Measurements from ENCODE around the gene IKBKE.

Gene IKBKE

DNA sequence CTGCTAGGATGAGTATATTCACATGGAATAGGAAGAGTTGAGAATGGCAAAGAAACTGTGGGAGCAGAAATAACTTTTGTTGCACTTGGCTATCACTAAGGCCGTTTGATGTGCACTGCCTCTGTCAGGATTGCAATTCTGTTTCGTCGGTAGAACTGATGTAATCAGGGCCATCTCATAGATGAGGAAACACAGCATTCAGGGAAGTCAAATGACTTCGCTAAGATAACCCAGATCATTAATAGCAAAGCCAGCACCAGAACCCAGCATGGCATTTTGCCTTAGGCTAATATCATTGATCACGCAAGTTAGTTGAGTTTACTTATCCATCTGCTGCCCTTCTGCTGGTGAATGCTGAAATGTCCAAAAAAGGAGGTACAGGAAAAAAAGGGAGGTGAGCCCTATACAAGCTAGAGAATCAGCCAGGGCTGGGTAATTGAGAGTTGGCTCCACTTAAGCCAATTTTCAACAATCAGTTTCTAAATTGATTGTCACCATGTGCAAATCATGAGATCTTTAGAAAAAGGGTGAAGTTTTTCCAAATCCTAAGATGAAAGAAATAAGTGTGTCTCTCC, 44.6 kb downstream of the IKBKE start:
- DNase-seq = no peak

GRCh38 chr1:206516728-206516990, 46.4 kb downstream of the IKBKE start:
- no peak for DNase-seq

DNA sequence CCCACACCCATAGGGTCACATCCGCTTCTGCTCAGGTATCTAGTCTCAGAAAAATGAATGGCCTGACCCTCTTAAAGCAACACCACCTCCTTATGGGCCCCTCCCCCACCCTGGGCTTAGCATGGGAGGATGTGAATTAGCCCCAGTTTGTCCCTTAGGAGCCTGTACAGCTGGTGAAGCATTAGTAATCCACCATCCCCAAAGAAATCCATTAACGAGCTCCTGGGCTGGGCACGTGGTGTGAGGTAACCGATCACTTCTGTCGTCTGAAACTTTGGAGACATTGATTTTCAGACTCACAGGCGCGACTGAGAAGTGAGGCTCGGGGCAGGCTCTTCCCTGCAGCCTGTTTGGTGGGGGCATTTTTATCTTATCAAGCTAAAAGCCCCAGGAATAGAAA, 47.5 kb downstream of the IKBKE start:
- no peak for DNase-seq

- no peak for DNase-seq
Observed at GRCh38 chr1:206518206-206518605, 47.9 kb downstream of the IKBKE start.

DNA sequence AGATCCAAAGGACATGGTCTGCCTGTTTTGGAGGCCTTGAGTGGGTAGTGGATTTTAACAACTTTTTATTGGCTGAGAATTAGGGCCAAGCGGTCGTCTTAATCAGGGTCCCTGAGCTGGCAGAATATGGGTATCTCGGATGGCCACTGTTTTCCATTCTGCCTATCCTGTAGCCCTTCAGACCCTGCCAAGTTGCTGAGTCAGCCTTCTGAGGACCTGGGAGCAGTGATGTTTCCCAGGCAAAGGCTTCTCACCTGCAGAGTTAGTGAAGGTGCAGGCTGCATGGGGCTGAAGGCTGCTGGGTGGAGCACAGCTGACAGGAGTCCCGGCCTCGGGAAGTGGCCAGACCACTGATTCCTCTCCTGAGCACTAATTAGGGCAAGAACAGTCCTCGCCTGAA, 48.5 kb downstream of the IKBKE start:
- DNase-seq = no peak

DNA sequence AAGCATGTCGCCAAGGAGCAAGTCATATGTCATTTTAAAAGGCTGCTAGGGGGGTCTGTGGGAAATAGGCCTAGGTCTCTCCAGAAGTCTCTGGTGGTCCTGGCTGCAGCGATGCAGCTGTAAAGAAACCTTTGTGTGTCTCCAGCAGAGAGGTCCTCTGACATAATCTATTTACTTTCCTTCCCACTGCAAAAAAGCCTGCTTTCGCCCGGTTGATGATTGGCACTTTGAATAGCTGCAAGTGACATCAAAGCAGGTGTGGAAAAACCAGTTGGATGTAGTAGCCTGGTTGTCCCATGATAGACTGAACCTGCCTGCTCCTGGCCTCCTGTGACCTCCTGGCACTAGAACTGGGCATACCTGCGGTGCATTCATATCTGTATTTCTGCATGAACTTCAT, 50.9 kb downstream of the IKBKE start:
- no peak for DNase-seq

GRCh38 chr1:206521694-206522402, 51.6 kb downstream of the IKBKE start:
- no peak for DNase-seq

DNA sequence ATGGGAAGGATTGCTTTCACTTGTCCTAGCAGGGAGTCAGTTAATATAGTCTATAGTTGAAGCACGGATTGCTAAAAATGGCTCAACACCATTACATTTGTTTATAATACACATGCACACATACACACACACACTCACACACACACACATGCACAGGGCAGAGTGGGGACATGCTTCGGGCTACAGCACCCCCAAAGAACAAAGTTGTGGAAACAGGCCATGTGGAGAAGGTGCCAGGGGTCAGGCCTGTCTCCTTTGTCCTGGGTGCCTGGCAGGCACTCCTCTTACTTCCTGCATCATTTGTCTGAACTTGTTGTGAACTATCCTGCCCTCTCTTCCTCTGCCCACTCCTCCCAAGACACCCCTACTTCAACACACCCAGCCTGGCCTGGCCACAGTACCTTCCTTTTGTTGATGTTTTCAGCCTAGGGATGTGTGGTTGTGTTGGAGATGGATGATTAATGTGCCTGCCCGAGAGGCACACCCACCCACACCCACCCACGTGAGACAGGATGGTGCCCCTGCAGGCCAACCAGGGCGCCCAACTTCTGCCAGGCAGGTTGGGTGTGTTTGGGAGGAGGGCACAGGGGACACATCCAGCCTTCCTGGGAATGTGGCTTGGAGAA, 54.6 kb downstream of the IKBKE start:
- DNase-seq = peak in 1 of 2 experiments; percentile 8

- no peak for DNase-seq
Observed at GRCh38 chr1:206526064-206526911, 56.0 kb downstream of the IKBKE start.

GRCh38 chr1:206529425-206529824, 59.1 kb downstream of the IKBKE start:
- no peak for DNase-seq

DNA sequence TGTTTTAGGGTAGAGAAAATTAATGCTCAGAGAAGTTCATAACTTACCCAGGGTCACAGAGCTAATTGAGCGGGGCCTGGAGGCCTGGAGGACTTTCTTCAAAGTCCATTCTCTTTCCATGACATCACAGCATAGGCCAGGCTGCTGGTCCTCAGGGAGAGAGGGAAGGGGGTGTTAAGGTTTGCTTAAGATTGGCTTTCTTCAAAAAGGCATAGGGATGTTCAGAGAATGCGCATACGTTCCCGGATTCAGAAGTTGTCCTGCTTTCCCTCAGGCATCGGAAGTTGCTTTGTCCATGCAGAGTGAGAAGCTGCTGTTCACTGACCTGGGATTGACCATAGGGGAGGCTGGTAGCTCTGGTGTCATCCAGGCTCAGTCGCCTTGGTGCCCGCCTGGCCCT, 62.1 kb downstream of the IKBKE start:
- DNase-seq = no peak

DNA sequence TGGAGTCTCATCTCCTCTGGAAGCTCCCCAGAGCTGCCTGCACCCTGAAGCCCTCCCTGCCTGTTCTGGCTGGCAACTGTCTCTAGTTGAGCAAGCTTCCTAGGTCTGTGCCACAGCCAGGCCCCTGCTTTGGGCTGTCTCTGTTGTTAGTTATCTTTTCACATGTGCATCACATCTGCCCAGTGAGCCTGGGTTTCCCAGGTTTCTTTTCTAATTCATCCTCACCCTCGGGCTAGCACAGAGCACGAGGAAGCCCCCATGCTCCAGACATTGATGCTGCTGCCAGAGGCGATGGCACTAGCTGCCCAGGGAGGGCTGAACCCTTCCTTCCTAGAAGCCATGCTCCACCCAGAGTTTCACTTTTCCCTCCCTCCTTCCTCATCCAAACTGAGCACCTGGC, 64.3 kb downstream of the IKBKE start:
- DNase-seq = no peak

DNA sequence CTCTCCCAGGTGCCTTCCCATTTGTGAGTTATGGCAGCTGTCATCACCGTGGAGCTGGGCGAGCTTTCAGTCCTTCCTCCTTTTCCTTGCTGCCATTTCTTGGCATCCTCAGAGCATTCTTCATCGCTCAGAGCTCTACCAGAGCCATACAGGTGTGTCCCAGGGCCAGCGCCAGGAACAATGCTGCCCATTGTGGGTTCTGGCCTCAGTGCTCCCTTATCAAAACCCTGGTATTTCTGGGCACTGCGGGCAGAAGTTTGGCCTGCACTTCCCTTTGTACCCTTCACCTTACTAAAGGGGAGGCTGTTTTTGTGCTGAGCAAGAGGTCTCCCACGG, 65.5 kb downstream of the IKBKE start:
- no peak for DNase-seq

DNA sequence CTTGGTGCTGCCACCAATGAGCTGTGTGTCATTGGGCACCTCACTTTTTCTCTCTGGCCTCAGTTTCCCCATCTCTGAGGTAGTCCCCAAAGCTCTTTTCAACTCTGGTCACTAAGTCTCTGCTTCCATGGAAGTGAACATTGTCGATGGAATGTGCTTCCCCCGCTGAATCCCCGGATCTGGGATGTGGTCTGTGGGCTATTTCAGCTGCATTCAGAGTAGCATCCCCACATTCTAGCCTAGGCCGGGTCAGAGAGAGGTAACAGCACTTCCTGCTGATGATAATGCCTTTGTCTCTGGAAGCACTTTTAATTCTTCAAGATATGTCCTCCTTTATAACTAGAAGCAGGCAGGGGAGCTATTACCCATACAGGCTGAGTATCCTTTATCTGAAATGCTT, 66.9 kb downstream of the IKBKE start:
- no peak for DNase-seq

DNA sequence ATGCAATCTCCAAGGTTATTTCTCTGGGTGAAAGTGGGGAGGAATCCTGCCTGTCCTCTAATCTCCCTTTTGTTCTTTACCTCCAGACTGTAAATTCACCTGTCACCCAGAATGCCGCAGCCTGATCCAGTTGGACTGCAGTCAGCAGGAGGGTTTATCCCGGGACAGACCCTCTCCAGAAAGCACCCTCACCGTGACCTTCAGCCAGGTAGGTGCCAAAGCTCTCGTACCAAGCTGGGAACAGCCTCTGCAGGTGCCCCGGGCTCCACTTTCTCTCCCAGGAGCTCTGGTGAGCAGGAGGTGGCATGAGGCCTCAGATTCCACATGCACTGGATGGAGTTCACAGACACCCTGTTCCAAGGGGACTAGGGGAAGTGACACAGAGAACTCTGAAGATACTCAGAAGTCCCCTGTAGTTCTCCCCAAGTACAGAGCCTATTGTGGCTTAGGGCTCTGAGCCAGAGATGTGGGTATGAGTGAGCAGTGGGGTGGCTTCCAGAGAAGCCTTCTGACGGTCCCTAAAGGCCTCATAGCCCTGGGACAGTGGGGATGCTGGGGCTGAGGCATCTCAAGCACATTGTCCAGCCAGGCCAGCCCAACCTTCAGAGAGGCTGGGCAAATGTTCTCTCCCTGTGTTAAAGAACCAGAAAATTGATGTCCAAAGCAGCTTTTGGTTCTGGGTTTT, 68.0 kb downstream of the IKBKE start:
- DNase-seq = no peak

GRCh38 chr1:206538901-206539640, 68.8 kb downstream of the IKBKE start:
- DNase-seq = no peak

- no peak for DNase-seq
Observed at GRCh38 chr1:206540044-206540780, 69.9 kb downstream of the IKBKE start.

- DNase-seq = no peak
Observed at GRCh38 chr1:206541236-206541833, 71.1 kb downstream of the IKBKE start.

GRCh38 chr1:206544562-206545257, 74.4 kb downstream of the IKBKE start:
- peak; percentile 79 to 87 for DNase-seq

GRCh38 chr1:206545351-206545750, 75.1 kb downstream of the IKBKE start:
- no peak for DNase-seq
